RCC 7860 (cell line): Measurements from ENCODE around the gene PIK3C2B.

Source experiments
- DNase-seq: peaks from one replicate; pipeline ENCODE4 v3.0.0-alpha.2; 2015; ENCODE audit warnings: low spot score
- FAIRE-seq: peaks from 2 replicates; lab custom pipeline; 2012; peaks lifted over from hg19 to GRCh38; lab: Jason Lieb, UNC

PIK3C2B gene

GRCh38 chr1:204478921-204479320, 15.7 kb downstream of the PIK3C2B start:
- no peak for FAIRE-seq

GRCh38 chr1:204478172-204478899, 16.3 kb downstream of the PIK3C2B start:
- DNase-seq (no peak), FAIRE-seq (no peak)

More at GRCh38 chr1:204478921-204479320, 15.7 kb downstream of the PIK3C2B start:
- DNase-seq = no peak

GRCh38 chr1:204477036-204477740, 17.4 kb downstream of the PIK3C2B start:
- FAIRE-seq (no peak), DNase-seq (no peak)

GRCh38 chr1:204476563-204476962, 18.0 kb downstream of the PIK3C2B start:
- FAIRE-seq = no peak
- no peak for DNase-seq

- FAIRE-seq = no peak
- DNase-seq = no peak
Observed at GRCh38 chr1:204475656-204476432, 18.8 kb downstream of the PIK3C2B start.

GRCh38 chr1:204473400-204473965, 21.1 kb downstream of the PIK3C2B start:
- DNase-seq = no peak
- FAIRE-seq = no peak

GRCh38 chr1:204472660-204473059, 21.9 kb downstream of the PIK3C2B start:
- DNase-seq (no peak), FAIRE-seq (no peak)

- FAIRE-seq = no peak
Observed at GRCh38 chr1:204471687-204472086, 22.9 kb downstream of the PIK3C2B start.

GRCh38 chr1:204469304-204469703, 25.3 kb downstream of the PIK3C2B start:
- FAIRE-seq = no peak

More at GRCh38 chr1:204471687-204472086, 22.9 kb downstream of the PIK3C2B start:
- no peak for DNase-seq

GRCh38 chr1:204468766-204469302, 25.8 kb downstream of the PIK3C2B start:
- FAIRE-seq = no peak
- no peak for DNase-seq

More at GRCh38 chr1:204469304-204469703, 25.3 kb downstream of the PIK3C2B start:
- DNase-seq = no peak

GRCh38 chr1:204468206-204468605, 26.4 kb downstream of the PIK3C2B start:
- FAIRE-seq = no peak

GRCh38 chr1:204466416-204467405, 27.9 kb downstream of the PIK3C2B start:
- no peak for DNase-seq
- FAIRE-seq = no peak

More at GRCh38 chr1:204468206-204468605, 26.4 kb downstream of the PIK3C2B start:
- DNase-seq = no peak

- FAIRE-seq (no peak), DNase-seq (no peak)
Observed at GRCh38 chr1:204465546-204466415, 28.8 kb downstream of the PIK3C2B start.

GRCh38 chr1:204464701-204465100, 29.9 kb downstream of the PIK3C2B start:
- no peak for FAIRE-seq
- no peak for DNase-seq

GRCh38 chr1:204464187-204464631, 30.4 kb downstream of the PIK3C2B start:
- DNase-seq (no peak), FAIRE-seq (no peak)

- FAIRE-seq = no peak
- no peak for DNase-seq
Observed at GRCh38 chr1:204463125-204464060, 31.2 kb downstream of the PIK3C2B start.

- no peak for DNase-seq
- no peak for FAIRE-seq
Observed at GRCh38 chr1:204462229-204462561, 32.4 kb downstream of the PIK3C2B start.
